Cardiac muscle cell (in vitro differentiated cells and primary cell): ENCODE data around the gene GMPPA. TPM values are rescaled to one million over a fixed set of nuclear protein-coding genes. Genes with fewer than 3 reads are reported as not detected.

Experiments
- DNase-seq, 2 donors: peaks; one replicate each; pipeline versions ENCODE4 v3.0.0 to v3.0.0-alpha.2; 2010 to 2017; ENCODE audit warnings: low read depth in 1 of 2, low spot score in 1 of 2
- H3K27ac ChIP-seq: fragments of 200-600 bp; sonication (generic); 2 replicates; pipeline ENCODE4 v1.5.1; 2016
- H3K27me3 ChIP-seq: fragments of 200-600 bp; sonication (generic); 2 replicates; pipeline ENCODE4 v1.6.0; 2016; ENCODE audit warnings: control low read depth
- H3K36me3 ChIP-seq: fragments of 200-600 bp; sonication (generic); 2 replicates; pipeline ENCODE4 v1.5.1; 2016; ENCODE audit warnings: control low read depth
- H3K4me1 ChIP-seq: fragments of 200-600 bp; sonication (generic); 2 replicates; pipeline ENCODE4 v1.8.1; 2017; ENCODE audit warnings: low read depth, mild to moderate bottlenecking, mixed run types
- H3K4me3 ChIP-seq: fragments of 200-600 bp; sonication (generic); 2 replicates; pipeline ENCODE4 v1.5.1; 2016; ENCODE audit warnings: mild to moderate bottlenecking
- H3K9me3 ChIP-seq: fragments of 200-600 bp; sonication (generic); 2 replicates; pipeline ENCODE4 v1.5.1; 2017; ENCODE audit warnings: low read depth, mild to moderate bottlenecking, control low read depth
- polyA plus RNA-seq: library from polyadenylated mRNA; unstranded; fragments of >200 nt; fragmentation: Nextera tagmentation; extraction: Ambion mirVana; gene quantifications from 2 replicates; pipeline ENCODE4 v1.2.1, GENCODE V29; 2016
- total RNA-seq: library from RNA; depleted of rRNA; stranded (reverse); fragments of >200 nt; gene quantifications from 2 replicates; pipeline ENCODE4 v1.2.3, GENCODE V29; 2016
- TF ChIP-seq, protein P1 (sequence below): IDR thresholded peaks from 2 replicates; pipeline ENCODE4 v1.5.1; 2012; ENCODE audit warnings: low read depth, mild to moderate bottlenecking, low read length

Gene GMPPA
- total and polyA plus RNA-seq, 2 experiments from 2014 or later, result 35.0 to 67.5 TPM

DNA sequence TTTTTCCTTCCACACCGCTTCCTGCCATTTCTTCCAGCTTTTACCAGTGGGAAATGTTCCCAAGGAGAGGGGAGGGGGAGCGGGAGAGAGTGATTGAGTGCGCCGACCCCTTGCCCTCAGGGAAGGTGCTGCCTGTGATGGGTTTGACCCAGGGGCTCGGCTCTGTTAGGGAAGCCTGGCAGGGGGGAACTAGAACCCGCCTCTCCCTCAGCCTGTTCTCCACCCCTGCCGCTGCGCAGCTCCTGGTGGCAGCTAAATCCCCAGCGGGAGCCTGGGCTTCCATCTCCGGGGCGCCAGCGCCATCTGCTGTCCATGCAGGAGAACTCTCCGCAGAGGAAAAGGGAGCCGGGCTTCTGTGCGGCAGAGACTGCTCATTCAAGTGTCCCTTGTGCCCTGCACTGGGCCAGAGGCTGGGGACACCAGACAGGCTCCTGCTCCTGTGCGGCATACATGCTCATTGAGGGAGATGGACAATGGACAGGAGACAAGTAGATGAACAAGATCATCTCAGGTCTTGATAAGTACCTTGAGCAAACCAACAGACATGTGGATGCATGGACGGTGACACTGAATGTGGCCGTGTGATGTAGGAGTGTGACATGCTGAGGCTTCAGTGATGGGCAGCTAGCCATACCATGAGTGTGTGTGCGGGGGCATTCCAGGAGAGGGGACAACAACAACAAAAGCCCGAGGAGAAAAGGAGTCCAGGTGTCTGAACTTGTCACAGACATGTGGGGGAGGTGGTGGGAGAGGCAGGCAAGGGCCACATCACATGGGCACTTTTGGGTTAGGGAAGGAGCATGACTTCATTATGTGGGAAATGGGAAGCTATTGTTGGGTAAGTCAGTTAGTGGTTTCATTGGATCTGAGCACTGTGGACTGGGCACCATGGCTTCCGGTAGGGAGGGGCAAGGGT lies 31.6 kb downstream of the GMPPA start:
- Histone ChIP-seq H3K36me3 (no peaks in the 10 kb centered on the region), H3K4me1 (peaks cover 34% of the 10 kb centered on the region), H3K9me3 (no peaks in the 10 kb centered on the region), H3K4me3 (no peak overlapping the region), H3K27me3 (no peaks in the 10 kb centered on the region), H3K27ac (no peak overlapping the region)
- DNase-seq, result peak; percentile 88 to 92
- TF ChIP-seq, protein P1, sequence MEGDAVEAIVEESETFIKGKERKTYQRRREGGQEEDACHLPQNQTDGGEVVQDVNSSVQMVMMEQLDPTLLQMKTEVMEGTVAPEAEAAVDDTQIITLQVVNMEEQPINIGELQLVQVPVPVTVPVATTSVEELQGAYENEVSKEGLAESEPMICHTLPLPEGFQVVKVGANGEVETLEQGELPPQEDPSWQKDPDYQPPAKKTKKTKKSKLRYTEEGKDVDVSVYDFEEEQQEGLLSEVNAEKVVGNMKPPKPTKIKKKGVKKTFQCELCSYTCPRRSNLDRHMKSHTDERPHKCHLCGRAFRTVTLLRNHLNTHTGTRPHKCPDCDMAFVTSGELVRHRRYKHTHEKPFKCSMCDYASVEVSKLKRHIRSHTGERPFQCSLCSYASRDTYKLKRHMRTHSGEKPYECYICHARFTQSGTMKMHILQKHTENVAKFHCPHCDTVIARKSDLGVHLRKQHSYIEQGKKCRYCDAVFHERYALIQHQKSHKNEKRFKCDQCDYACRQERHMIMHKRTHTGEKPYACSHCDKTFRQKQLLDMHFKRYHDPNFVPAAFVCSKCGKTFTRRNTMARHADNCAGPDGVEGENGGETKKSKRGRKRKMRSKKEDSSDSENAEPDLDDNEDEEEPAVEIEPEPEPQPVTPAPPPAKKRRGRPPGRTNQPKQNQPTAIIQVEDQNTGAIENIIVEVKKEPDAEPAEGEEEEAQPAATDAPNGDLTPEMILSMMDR, result peak; percentile 97

DNA sequence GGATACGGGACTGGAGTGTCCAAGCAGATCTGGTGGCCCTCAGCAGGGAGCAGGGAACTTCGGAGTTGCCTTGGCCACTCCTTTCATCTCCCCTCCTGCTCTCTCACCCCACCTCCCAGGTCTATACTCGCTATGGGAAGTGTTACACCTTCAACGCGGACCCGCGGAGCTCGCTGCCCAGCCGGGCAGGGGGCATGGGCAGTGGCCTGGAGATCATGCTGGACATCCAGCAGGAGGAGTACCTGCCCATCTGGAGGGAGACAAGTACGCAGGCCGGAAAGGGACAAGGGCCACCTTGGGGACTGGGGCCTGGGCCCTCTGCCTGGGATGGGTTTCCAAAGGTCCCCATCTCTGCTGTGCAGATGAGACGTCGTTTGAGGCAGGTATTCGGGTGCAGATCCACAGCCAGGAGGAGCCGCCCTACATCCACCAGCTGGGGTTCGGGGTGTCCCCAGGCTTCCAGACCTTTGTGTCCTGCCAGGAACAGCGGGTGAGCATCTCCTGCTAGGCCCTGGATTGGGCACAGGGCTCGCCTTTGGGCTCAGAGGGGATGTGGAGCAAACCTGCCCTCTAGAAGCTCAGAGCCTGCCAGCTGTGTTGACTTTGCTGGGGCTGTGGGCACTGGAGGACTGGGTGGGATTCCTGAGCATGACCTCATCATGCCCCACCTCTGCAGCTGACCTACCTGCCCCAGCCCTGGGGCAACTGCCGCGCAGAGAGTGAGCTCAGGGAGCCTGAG lies 33.1 kb downstream of the GMPPA start:
- TF ChIP-seq, protein P1, result no peak
- no peaks in the 10 kb centered on the region for H3K27me3 ChIP-seq
- peaks cover 19% of the 10 kb centered on the region for H3K4me1 ChIP-seq
- DNase-seq, result no peak
- no peaks in the 10 kb centered on the region for H3K9me3 ChIP-seq
- no peak overlapping the region for H3K4me3 ChIP-seq
- H3K27ac ChIP-seq, result no peak overlapping the region
- H3K36me3 ChIP-seq, result no peaks in the 10 kb centered on the region

DNA sequence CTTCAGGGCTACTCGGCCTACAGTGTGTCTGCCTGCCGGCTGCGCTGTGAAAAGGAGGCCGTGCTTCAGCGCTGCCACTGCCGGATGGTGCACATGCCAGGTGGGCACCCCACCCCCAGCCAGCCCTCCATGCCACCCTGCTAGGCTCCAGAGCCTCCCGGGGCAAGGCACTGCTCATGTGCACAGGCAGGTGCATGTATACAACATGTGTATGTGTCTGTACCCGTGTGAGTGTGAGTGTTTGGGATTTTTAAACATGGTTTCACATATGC lies 33.6 kb downstream of the GMPPA start:
- Histone ChIP-seq H3K36me3 (no peaks in the 10 kb centered on the region), H3K27me3 (no peaks in the 10 kb centered on the region), H3K9me3 (no peaks in the 10 kb centered on the region), H3K4me1 (peaks cover 14% of the 10 kb centered on the region), H3K27ac (no peak overlapping the region), H3K4me3 (no peak overlapping the region)
- no peak for DNase-seq
- TF ChIP-seq, protein P1, result no peak

DNA sequence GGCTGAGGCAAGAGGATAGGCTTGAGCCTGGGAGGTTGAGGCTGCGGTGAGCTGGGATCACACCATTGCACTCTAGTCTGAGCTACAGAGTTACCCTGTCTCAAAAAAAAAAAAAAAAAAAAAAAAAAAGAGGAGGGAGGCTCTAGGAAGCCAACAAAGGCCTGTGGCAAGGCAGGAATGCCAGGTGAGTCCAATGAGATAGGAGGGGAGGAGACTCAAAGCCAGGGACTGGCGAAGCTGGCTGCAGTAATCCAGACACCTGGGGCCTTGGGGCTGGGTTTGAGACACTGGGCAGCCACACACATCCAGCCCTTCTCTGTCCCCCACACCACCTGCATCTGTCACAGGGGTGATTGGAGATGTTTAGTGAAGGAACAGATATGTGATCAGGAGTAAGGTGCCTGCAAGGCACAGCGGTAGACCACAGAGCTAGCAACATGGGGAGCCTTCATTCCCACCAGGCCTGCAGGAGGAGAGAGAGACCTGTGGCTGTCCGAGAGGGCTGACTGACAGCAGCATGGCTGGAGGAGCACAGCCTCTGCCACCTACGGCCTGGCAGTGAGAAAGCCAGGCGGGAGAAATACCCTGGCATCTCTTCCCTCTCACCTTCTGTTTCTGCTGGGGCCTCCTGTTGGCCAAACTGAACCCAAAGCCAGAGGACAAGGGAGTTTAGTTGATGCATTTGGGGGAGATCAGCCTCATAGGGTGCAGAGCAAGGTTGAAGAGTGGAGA lies 35.4 kb downstream of the GMPPA start:
- DNase-seq, result no peak

DNA sequence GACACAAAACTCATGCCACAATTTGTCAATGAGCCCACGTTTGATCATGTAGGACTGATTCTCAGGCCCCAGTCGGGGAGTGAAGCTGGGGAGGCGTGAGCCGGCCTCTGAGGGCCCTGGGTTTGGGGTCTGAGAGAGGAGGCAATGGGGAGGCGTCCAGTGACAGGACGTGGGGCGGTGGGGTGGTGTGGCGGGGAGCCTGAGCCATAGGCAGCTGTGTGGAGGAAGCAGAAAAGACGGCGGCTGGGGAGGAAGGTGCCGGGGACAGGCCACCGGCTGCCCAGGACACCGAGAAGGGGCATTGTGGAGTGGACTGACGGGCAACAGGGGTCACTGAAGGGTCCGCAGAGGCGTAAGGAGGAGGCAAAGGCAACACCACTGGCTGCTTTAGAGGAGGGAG lies 37.7 kb downstream of the GMPPA start:
- DNase-seq, result no peak
- Histone ChIP-seq H3K27me3 (no peaks in the 10 kb centered on the region), H3K4me1 (no peaks in the 10 kb centered on the region), H3K36me3 (peaks cover 10% of the 10 kb centered on the region), H3K27ac (no peak overlapping the region), H3K9me3 (no peaks in the 10 kb centered on the region), H3K4me3 (no peak overlapping the region)
- TF ChIP-seq, protein P1, result no peak

More for the DNA sequence above, 35.4 kb downstream of the GMPPA start:
- TF ChIP-seq, protein P1, result no peak
- Histone ChIP-seq H3K4me3 (no peak overlapping the region), H3K36me3 (peaks cover 2% of the 10 kb centered on the region), H3K27ac (no peak overlapping the region), H3K9me3 (no peaks in the 10 kb centered on the region), H3K4me1 (peaks cover 3% of the 10 kb centered on the region), H3K27me3 (no peaks in the 10 kb centered on the region)
